GM21515 (cell line): ENCODE results near the gene RGS9.

Source experiments
- ATAC-seq: cut with Tn5 transposase; IDR thresholded peaks from one replicate; pipeline ENCODE4 v1.9.1; 2021; ENCODE audit not compliant: unreplicated experiment

The RGS9 gene

GRCh38 chr17:65249774-65250173 is 112.6 kb downstream of the RGS9 start:
- ATAC-seq = no peak

GRCh38 chr17:65254166-65254565 is 117.0 kb downstream of the RGS9 start:
- ATAC-seq = no peak

DNA sequence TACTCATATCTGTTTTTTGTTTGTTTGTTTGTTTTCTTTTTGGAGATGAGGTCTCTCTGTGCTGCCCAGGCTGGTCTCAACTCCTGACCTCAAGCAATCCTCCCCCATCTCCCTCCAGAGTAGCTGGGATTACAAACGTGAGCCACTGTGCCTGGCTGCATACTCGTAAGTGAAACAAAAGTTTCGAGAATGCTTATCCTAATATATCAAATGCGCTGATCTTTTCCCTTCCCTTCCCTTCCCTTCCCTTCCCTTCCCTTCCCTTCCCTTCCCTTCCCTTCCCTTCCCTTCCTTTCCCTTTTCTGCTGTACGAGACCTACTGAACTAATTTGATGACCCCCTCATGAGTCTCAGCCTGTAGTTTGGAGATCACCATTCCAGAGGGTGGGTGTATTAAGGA is 122.1 kb downstream of the RGS9 start:
- no peak for ATAC-seq

DNA sequence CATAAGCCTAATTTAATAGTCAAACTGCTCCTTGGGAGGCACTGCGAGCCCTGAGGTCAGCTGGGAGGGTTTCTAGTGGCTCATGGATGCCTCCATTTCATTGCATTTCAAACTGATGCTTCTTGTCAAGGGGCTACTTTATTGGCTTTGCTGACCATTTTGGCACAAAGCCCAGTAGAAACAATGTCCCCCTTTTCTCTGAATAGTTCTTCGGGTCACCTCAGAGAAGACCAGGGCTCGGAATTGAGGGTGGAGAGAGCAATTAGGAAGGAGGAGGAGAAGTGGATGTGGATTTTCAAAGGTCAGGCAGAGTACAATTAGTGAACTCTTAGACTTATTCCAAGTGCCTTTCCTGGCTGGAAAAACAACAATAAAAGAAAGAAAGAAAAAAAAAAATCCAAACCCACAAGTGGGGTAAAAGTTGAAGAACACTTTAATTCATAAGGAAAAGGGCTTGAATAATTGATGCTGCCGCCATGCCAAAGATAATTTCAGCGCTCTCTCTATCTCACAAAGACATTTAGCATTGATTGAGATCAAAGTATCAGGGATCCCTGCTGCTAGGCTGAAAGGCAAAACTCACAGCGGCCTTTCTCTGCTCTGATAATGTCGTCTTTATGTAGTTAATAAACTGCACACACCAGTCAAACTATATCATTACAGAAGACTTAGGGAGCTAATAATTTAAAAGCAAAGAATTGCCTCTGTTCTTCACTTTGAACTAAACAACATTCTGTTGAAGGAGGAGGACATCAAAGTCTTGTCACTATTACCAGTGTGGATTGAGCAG is 122.7 kb downstream of the RGS9 start:
- ATAC-seq = no peak

DNA sequence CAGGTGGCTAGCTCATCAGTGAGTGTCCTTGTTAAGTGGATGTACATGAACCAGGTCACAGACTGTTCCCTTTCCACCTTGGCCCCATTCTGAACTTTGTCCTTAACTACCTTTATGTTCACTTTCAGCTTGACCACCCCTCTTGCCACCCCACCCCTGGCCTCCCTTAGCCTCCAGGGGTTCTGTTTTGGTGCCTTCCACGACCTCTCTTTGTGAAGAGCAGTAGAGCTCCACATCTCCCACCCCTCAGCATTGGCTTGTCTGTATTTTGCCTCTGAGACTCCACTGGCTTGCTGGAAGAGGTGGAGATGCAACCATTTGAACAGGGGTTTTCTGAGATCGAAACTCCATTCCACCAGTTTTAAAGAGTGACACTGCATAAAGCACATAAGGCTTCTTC is 123.5 kb downstream of the RGS9 start:
- ATAC-seq = no peak

GRCh38 chr17:65261152-65261551 is 124.0 kb downstream of the RGS9 start:
- no peak for ATAC-seq

- no peak for ATAC-seq
These were observed 124.8 kb downstream of the RGS9 start for GRCh38 chr17:65261682-65262636.

DNA sequence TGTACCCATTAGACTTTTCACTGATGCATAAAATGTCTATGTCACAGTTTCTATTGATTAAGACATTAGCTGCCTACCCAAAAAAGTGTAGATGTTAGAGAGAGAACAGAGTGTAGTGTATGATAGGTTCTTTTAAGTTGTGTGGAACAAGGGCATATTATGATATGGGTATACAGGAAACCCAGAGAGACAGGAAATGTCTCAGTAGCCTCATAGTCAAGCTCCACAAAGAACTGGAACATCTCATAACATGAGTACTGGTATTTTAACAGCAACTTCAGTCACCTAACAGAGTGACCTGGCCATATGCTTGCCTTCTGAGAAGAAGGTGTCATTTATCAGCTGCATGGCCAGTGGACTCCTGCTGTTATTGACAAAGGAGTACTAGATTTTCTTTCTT is 128.1 kb downstream of the RGS9 start:
- no peak for ATAC-seq

- no peak for ATAC-seq
These were observed 131.7 kb downstream of the RGS9 start for GRCh38 chr17:65268832-65269231.

DNA sequence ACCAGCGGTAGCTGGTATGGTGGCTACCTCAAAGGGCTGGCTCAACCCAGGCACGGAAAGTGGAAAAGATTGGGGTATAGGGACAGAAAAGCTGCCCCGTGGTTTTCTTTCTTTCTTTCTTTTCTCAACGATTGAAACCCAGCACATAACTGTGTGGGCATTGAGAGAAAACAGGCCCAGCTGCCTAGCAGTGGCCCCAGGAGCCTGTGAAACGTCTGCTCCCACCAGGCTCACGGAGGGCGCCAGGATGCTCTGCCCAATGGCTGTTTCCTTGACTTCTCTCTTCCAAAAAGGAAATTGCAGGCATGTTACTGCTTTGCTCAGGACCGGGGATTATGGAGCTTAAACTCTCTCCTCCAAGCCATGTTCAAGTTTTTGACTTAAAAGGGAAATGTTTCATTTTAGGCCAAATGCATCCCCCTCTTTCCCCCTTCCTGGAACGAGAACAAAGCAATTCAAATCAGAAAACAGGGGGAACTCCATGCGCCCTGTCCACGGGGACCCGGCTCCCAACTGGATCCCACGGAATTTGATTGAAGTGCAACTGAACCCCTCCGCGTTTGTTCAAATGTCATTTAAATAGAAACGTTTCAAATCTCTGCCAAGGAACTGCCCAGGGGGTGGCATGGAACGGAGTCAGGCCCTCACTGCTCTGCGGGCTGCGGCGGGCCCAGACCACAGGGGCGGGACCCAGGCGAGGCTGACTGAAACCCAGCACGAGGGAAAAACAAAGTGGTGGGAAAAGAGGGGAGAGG is 133.5 kb downstream of the RGS9 start:
- ATAC-seq = no peak

- no peak for ATAC-seq
These were observed 134.1 kb downstream of the RGS9 start for GRCh38 chr17:65271296-65271695.
